Calu3 (cell line): ENCODE data around the gene CNNM4. TPM values are rescaled to one million over a fixed set of nuclear protein-coding genes. Genes with fewer than 3 reads are reported as not detected.
A peak's percentile ranks its signal among the peaks of the same experiment; 100 is the strongest.

ENCODE experiments used
- BruUV-seq: library from RNA; stranded (reverse); fragments of 400-500 nt; replicated peaks from 2 replicates; lab custom pipeline; 2021; lab: Mats Ljungman, UMichigan
- CTCF ChIA-PET: fragments of 300-600 bp; sonication (Branson Sonifier 250); formaldehyde crosslinking; loops from one replicate; lab custom pipeline; 2022; ENCODE audit warnings: antibody characterized with exemption; lab: Charles Lee
- DNase-seq: peaks from one replicate; pipeline ENCODE4 v3.0.0; 2022
- H3K27ac Mint-ChIP-seq: one replicate; pipeline ENCODE4 v1.8.0; 2022; ENCODE audit warnings: mixed read lengths; ENCODE audit not compliant: unreplicated experiment
- H3K27me3 Mint-ChIP-seq: one replicate; pipeline ENCODE4 v1.8.0; 2022; ENCODE audit warnings: mixed read lengths; ENCODE audit not compliant: unreplicated experiment
- H3K36me3 Mint-ChIP-seq: one replicate; pipeline ENCODE4 v1.8.0; 2022; ENCODE audit warnings: mild to moderate bottlenecking, moderate library complexity, mixed read lengths; ENCODE audit not compliant: insufficient read depth, unreplicated experiment
- H3K4me1 Mint-ChIP-seq: one replicate; pipeline ENCODE4 v1.8.0; 2022; ENCODE audit warnings: mild to moderate bottlenecking, low read depth, mixed read lengths; ENCODE audit not compliant: unreplicated experiment
- H3K4me3 Mint-ChIP-seq: one replicate; pipeline ENCODE4 v1.8.0; 2022; ENCODE audit warnings: mild to moderate bottlenecking, low read depth, moderate library complexity, mixed read lengths; ENCODE audit not compliant: unreplicated experiment
- H3K9me3 Mint-ChIP-seq: one replicate; pipeline ENCODE4 v1.8.0; 2022; ENCODE audit warnings: low read depth, mixed read lengths; ENCODE audit not compliant: unreplicated experiment
- intact Hi-C: fragments of 100-400 bp; cut with micrococcal nuclease; formaldehyde crosslinking; loops from one replicate; pipeline ENCODE4 v1.10.0; 2022; ENCODE audit not compliant: unreplicated experiment
- total RNA-seq: library from RNA; stranded (reverse); gene quantifications from 2 replicates; pipeline ENCODE4 v1.2.3, GENCODE V29; 2022
- TF ChIP-seq, protein P1 (sequence below): fragments of 200-600 bp; IDR thresholded peaks from one replicate; pipeline ENCODE4 v1.8.0; 2022; ENCODE audit warnings: antibody characterized with exemption; ENCODE audit not compliant: unreplicated experiment

Gene CNNM4
- total RNA-seq, 1 experiment from 2014 or later = 22.3 TPM

DNA sequence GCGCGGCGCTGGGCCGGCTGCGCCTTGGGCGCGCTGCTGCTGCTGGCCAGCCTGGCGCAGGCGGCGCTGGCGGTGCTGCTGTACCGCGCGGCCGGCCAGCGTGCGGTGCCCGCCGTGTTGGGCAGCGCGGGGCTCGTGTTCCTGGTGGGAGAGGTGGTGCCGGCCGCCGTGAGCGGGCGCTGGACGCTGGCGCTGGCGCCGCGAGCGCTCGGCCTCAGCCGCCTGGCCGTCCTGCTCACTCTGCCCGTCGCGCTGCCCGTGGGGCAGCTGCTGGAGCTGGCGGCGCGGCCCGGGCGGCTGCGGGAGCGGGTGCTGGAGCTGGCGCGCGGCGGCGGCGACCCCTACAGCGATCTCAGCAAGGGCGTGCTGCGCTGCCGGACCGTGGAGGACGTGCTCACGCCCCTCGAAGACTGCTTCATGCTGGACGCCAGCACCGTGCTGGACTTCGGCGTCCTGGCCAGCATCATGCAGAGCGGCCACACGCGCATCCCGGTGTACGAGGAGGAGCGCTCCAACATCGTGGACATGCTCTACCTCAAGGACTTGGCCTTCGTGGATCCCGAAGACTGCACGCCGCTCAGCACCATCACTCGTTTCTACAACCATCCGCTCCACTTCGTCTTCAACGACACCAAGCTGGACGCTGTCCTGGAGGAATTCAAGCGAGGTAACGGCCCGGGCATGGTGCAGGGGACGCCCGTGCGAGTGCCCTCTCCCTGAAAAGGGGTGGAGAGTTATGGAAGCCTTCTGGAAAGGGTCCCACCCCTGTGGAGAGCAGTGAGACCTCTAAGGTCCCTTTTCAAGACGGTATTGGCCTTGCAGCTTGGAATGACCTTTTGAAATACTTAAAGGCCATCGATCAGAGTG lies 56.4 kb downstream of the CNNM4 start:
- CTCF ChIA-PET = interaction anchor here (0.6 to 1.4 kb wide), 3 partner anchors 41 to 53 kb away, joined by 3 to 5 read pairs (median 4); partner anchors contain the start of gene ANKRD39
- H3K4me3 Mint-ChIP-seq = peak overlapping the region; percentile 77
- peak overlapping the region; percentile 38 for H3K27ac Mint-ChIP-seq
- DNase-seq = peak; percentile 14
- H3K36me3 Mint-ChIP-seq = peaks cover 54% of the 10 kb centered on the region
- no peaks in the 10 kb centered on the region for H3K9me3 Mint-ChIP-seq
- H3K4me1 Mint-ChIP-seq = peaks cover 43% of the 10 kb centered on the region
- BruUV-seq = no TSS peak
- TF ChIP-seq, protein P1, sequence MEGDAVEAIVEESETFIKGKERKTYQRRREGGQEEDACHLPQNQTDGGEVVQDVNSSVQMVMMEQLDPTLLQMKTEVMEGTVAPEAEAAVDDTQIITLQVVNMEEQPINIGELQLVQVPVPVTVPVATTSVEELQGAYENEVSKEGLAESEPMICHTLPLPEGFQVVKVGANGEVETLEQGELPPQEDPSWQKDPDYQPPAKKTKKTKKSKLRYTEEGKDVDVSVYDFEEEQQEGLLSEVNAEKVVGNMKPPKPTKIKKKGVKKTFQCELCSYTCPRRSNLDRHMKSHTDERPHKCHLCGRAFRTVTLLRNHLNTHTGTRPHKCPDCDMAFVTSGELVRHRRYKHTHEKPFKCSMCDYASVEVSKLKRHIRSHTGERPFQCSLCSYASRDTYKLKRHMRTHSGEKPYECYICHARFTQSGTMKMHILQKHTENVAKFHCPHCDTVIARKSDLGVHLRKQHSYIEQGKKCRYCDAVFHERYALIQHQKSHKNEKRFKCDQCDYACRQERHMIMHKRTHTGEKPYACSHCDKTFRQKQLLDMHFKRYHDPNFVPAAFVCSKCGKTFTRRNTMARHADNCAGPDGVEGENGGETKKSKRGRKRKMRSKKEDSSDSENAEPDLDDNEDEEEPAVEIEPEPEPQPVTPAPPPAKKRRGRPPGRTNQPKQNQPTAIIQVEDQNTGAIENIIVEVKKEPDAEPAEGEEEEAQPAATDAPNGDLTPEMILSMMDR = no peak
- intact Hi-C loops = loop anchor here (5.0 to 10.0 kb wide), 3 partner anchors 55 to 262 kb away; partner anchors contain the start of genes CNNM4 and KANSL3
- H3K27me3 Mint-ChIP-seq = no peaks in the 10 kb centered on the region

DNA sequence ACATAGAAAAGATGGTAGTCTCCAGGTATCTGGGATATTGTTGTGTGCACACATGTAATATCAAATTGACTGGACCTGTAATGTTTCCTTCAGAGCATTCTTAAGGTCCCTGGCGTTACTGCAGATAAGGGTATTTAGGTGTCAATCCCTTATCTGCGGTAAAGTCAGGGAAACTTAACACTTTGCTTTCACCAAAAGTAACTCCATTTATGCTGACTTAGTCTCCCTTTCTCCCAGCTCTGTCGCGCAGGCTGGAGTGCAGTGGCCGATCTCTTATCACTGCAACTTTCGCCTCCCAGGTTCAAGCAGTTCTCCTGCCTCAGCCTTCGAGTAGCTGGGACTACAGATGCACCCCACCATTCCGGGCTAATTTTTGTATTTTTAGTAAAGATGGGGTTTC lies 57.2 kb downstream of the CNNM4 start:
- H3K9me3 Mint-ChIP-seq = no peaks in the 10 kb centered on the region
- peak overlapping the region; percentile 38 for H3K27ac Mint-ChIP-seq
- DNase-seq = no peak
- peaks cover 54% of the 10 kb centered on the region for H3K36me3 Mint-ChIP-seq
- H3K4me3 Mint-ChIP-seq = peak overlapping the region; percentile 77
- TF ChIP-seq, protein P1 = no peak
- no peaks in the 10 kb centered on the region for H3K27me3 Mint-ChIP-seq
- no TSS peak for BruUV-seq
- H3K4me1 Mint-ChIP-seq = peaks cover 43% of the 10 kb centered on the region
- CTCF ChIA-PET = interaction anchor here (0.6 to 1.1 kb wide), 3 partner anchors 40 to 295 kb away, joined by 3 read pairs; partner anchors contain the start of genes ANKRD36 and ANKRD39
- intact Hi-C loops = loop anchor here (5.0 to 10.0 kb wide), 3 partner anchors 56 to 263 kb away; partner anchors contain the start of genes CNNM4 and KANSL3

GRCh38 chr2:96819128-96819875 lies 58.6 kb downstream of the CNNM4 start:
- intact Hi-C loops = loop anchor here (5.0 to 10.0 kb wide), 3 partner anchors 57 to 265 kb away; partner anchors contain the start of genes CNNM4 and KANSL3
- H3K36me3 Mint-ChIP-seq = peaks cover 54% of the 10 kb centered on the region
- TF ChIP-seq, protein P1 = no peak
- CTCF ChIA-PET = interaction anchor here (0.8 to 1.2 kb wide), 3 partner anchors 39 to 293 kb away, joined by 3 to 4 read pairs (median 3); partner anchors contain the start of genes ANKRD36, ANKRD39 and CNNM4
- H3K9me3 Mint-ChIP-seq = no peaks in the 10 kb centered on the region
- no TSS peak for BruUV-seq
- no peak overlapping the region for H3K27ac Mint-ChIP-seq
- peaks cover 43% of the 10 kb centered on the region for H3K4me1 Mint-ChIP-seq
- H3K27me3 Mint-ChIP-seq = no peaks in the 10 kb centered on the region
- DNase-seq = peak; percentile 62
- peak overlapping the region; percentile 77 for H3K4me3 Mint-ChIP-seq
